A549 (cell line): Measurements from ENCODE around the gene THSD7A. TPM values are rescaled to one million over a fixed set of nuclear protein-coding genes. Genes with fewer than 3 reads are reported as not detected.

Source experiments
- ATAC-seq, 2 experiments: fragments of 200-7000 bp in 1 of 2; fragments of >200 bp in 1 of 2; cut with Nextera tagmentation in 1 of 2; cut with Tn5 transposase in 1 of 2; 3 replicates each; pipeline versions ENCODE4 v1.8.0 to v1.9.1; 2018 to 2020; ENCODE audit warnings: mild to moderate bottlenecking in 1 of 2, moderate library complexity in 1 of 2
- CTCF ChIA-PET: fragments of 300-600 bp; sonication (Branson Sonifier 250); formaldehyde crosslinking; extraction: SDS; loops from one replicate; lab custom pipeline; 2021; ENCODE audit warnings: antibody characterized with exemption, inconsistent platforms; lab: Yijun Ruan, JAX
- POLR2A ChIA-PET: fragments of 350-600 bp; formaldehyde crosslinking; extraction: SDS; loops from one replicate; lab custom pipeline; 2021; ENCODE audit warnings: antibody characterized with exemption, inconsistent platforms; lab: Yijun Ruan, JAX
- DNase-seq, 2 experiments: peaks; one replicate each; pipeline versions ENCODE4 v3.0.0 to v3.0.0-alpha.2; 2011 to 2016; ENCODE audit warnings: low read depth in 1 of 2, low spot score in 1 of 2
- FAIRE-seq: peaks from 2 replicates; lab custom pipeline; 2011; peaks lifted over from hg19 to GRCh38; lab: Jason Lieb, UNC
- H3K27ac ChIP-seq, 2 experiments: fragments of >200 bp; sonication (Bioruptor Twin); formaldehyde crosslinking; 3 replicates each; pipeline ENCODE4 v1.5.1; 2016 to 2017
- H3K4me1 ChIP-seq: fragments of >200 bp; sonication (Bioruptor Twin); formaldehyde crosslinking; 3 replicates; pipeline ENCODE4 v1.6.1; 2016
- H3K4me2 ChIP-seq: fragments of >200 bp; sonication (Bioruptor Twin); formaldehyde crosslinking; 3 replicates; pipeline ENCODE4 v1.6.1; 2016
- H3K4me3 ChIP-seq: fragments of >200 bp; sonication (Bioruptor Twin); formaldehyde crosslinking; 3 replicates; pipeline ENCODE4 v1.5.1; 2016
- H3K9me3 ChIP-seq: fragments of >200 bp; sonication (Bioruptor Twin); formaldehyde crosslinking; 3 replicates; pipeline ENCODE4 v1.6.1; 2016
- CBX2 ChIP-seq: fragments of 200-600 bp; sonication (generic); IDR thresholded peaks from 2 replicates; pipeline ENCODE4 v1.6.1; 2016; ENCODE audit warnings: low read depth, mild to moderate bottlenecking, borderline replicate concordance
- CBX8 ChIP-seq: fragments of 200-600 bp; sonication (generic); IDR thresholded peaks from 2 replicates; pipeline ENCODE4 v1.6.1; 2016
- CHD2 ChIP-seq: fragments of 150-350 bp; IDR thresholded peaks from 2 replicates; pipeline ENCODE4 v1.6.1; 2014; ENCODE audit warnings: low read length; ENCODE audit not compliant: partially characterized antibody
- CHD4 ChIP-seq: fragments of 200-600 bp; sonication (generic); IDR thresholded peaks from 2 replicates; pipeline ENCODE4 v1.6.1; 2016; ENCODE audit warnings: antibody characterized with exemption, mild to moderate bottlenecking, borderline replicate concordance
- EHMT2 ChIP-seq: fragments of 200-600 bp; sonication (generic); IDR thresholded peaks from 2 replicates; pipeline ENCODE4 v1.6.1; 2016; ENCODE audit warnings: antibody characterized with exemption, low read depth, mild to moderate bottlenecking, moderate library complexity
- ELK1 ChIP-seq: fragments of 150-350 bp; IDR thresholded peaks from 2 replicates; pipeline ENCODE4 v1.6.1; 2014; ENCODE audit warnings: low read depth, mild to moderate bottlenecking, low read length
- FOSL2 ChIP-seq, 2 experiments: fragments of 450-650 bp in 1 of 2; fragments of >200 bp in 1 of 2; sonication (Bioruptor Twin) in 1 of 2; formaldehyde crosslinking; IDR thresholded peaks; 2 replicates each; pipeline versions ENCODE4 v1.5.0 to v1.6.1; 2016 to 2020; ENCODE audit warnings: mild to moderate bottlenecking in 1 of 2, moderate library complexity in 1 of 2
- FOXS1 ChIP-seq: fragments of 250-450 bp; sonication (Bioruptor Pico); IDR thresholded peaks from 2 replicates; pipeline ENCODE4 v1.5.0; 2020; ENCODE audit warnings: mild to moderate bottlenecking, moderate library complexity
- HDAC2 ChIP-seq: fragments of 200-600 bp; sonication (generic); IDR thresholded peaks from 2 replicates; pipeline ENCODE4 v1.6.1; 2016
- HES2 ChIP-seq: fragments of >200 bp; sonication (Bioruptor Twin); formaldehyde crosslinking; IDR thresholded peaks from 2 replicates; pipeline ENCODE4 v1.6.1; 2016
- HMGXB4 ChIP-seq: fragments of 250-450 bp; sonication (Bioruptor Pico); IDR thresholded peaks from 2 replicates; pipeline ENCODE4 v1.5.0; 2021; ENCODE audit warnings: mild to moderate bottlenecking, moderate library complexity, borderline replicate concordance
- HOXA7 ChIP-seq: fragments of 250-450 bp; sonication (Bioruptor Pico); IDR thresholded peaks from 2 replicates; pipeline ENCODE4 v1.5.0; 2020; ENCODE audit warnings: mild to moderate bottlenecking, moderate library complexity
- HOXB13 ChIP-seq: fragments of 250-450 bp; sonication (Bioruptor Pico); IDR thresholded peaks from 2 replicates; pipeline ENCODE4 v1.5.0; 2020; ENCODE audit warnings: low read depth, mild to moderate bottlenecking, moderate library complexity
- JUN ChIP-seq, 2 experiments: fragments of >200 bp; sonication (Bioruptor Twin); formaldehyde crosslinking; IDR thresholded peaks; 2 replicates in 1 of 2; 3 replicates in 1 of 2; pipeline ENCODE4 v1.6.1; 2016 to 2017
- JUNB ChIP-seq: fragments of >200 bp; sonication (Bioruptor Twin); formaldehyde crosslinking; IDR thresholded peaks from 2 replicates; pipeline ENCODE4 v1.6.1; 2016
- KDM1A ChIP-seq: fragments of 200-600 bp; sonication (generic); IDR thresholded peaks from 2 replicates; pipeline ENCODE4 v1.6.1; 2016; ENCODE audit warnings: low read depth, mild to moderate bottlenecking
- MAFK ChIP-seq: fragments of 450-650 bp; IDR thresholded peaks from 2 replicates; pipeline ENCODE4 v1.6.1; 2014; ENCODE audit not compliant: partially characterized antibody
- MYC ChIP-seq: IDR thresholded peaks from 2 replicates; pipeline ENCODE4 v1.6.1; 2012; ENCODE audit warnings: mild to moderate bottlenecking, inconsistent platforms, low read length, improper control_type of control experiment, borderline replicate concordance
- POLR2AphosphoS2 ChIP-seq: conservative IDR thresholded peaks from 2 replicates; pipeline ENCODE4 v1.6.1; 2012; ENCODE audit warnings: low read length, improper control_type of control experiment, inconsistent platforms
- RAD21 ChIP-seq, 2 experiments: fragments of >200 bp in 1 of 2; sonication (Bioruptor Twin) in 1 of 2; formaldehyde crosslinking in 1 of 2; IDR thresholded peaks in 1 of 2; conservative IDR thresholded peaks in 1 of 2; 2 replicates in 1 of 2; 3 replicates in 1 of 2; pipeline ENCODE4 v1.6.1; 2012 to 2018; ENCODE audit warnings: inconsistent platforms in 1 of 2
- RCOR1 ChIP-seq: fragments of 150-350 bp; IDR thresholded peaks from 2 replicates; pipeline ENCODE4 v1.6.1; 2014; ENCODE audit warnings: antibody characterized with exemption, low read length, low read depth
- REST ChIP-seq: fragments of 200-600 bp; sonication (generic); IDR thresholded peaks from 2 replicates; pipeline ENCODE4 v1.6.1; 2016; ENCODE audit warnings: antibody characterized with exemption, mild to moderate bottlenecking, moderate library complexity
- SMC3 ChIP-seq: fragments of >200 bp; sonication (Bioruptor Twin); formaldehyde crosslinking; IDR thresholded peaks from 3 replicates; pipeline ENCODE4 v1.6.1; 2018; ENCODE audit warnings: inconsistent platforms
- ZC3H11A ChIP-seq: fragments of 450-650 bp; IDR thresholded peaks from 2 replicates; pipeline ENCODE4 v1.6.1; 2014; ENCODE audit warnings: antibody characterized with exemption, mild to moderate bottlenecking
- ZSCAN20 ChIP-seq: fragments of 250-450 bp; sonication (Bioruptor Pico); IDR thresholded peaks from 2 replicates; pipeline ENCODE4 v1.8.0; 2022; ENCODE audit warnings: mild to moderate bottlenecking, moderate library complexity
- WGBS: methylation state at CpG from one replicate; pipeline ENCODE4 v1.1.6; 2017; ENCODE audit errors: missing lambda C conversion rate; 5-methylcytosine and 5-hydroxymethylcytosine counted together
- polyA plus RNA-seq, 4 experiments: library from polyadenylated mRNA; depleted of rRNA in 3 of 4; stranded (reverse); fragments of >200 nt; fragmentation: RNase III in 1 of 4; extraction: RNeasy Plus Mini Kit Qiagen cat#74134 plus additional on column Dnase treatment in 1 of 4; gene quantifications; 2 replicates in 3 of 4; 3 replicates in 1 of 4; pipeline ENCODE4 v1.2.3, GENCODE V29; 2011 to 2017

The THSD7A gene
- polyA plus RNA-seq, 2 of the 4 experiments (the other 2 are of a cell fraction), result 5.7 to 11.8 TPM

- FAIRE-seq (no peak), ATAC-seq (no peak), DNase-seq (no peak)
- POLR2A ChIA-PET, result interaction anchor here (1.5 kb wide), 1 partner anchor 374 kb away, joined by 3 read pairs; the partner anchor contains the start of gene THSD7A
- Histone ChIP-seq H3K9me3 (no peaks in the 10 kb centered on the region), H3K27ac (peak overlapping the region in 1 of 2 experiments; percentile 80; a peak in 2 of 6 replicates), H3K4me2 (no peak overlapping the region), H3K4me3 (no peak overlapping the region), H3K4me1 (peaks cover 24% of the 10 kb centered on the region)
- CTCF ChIA-PET, result interaction anchor here (0.8 to 2.0 kb wide), 2 partner anchors 931 to 1001 kb away, joined by 3 to 4 read pairs; no protein-coding TSS in a partner anchor
- TF ChIP-seq HOXA7 (no peak), HOXB13 (CRISPR knock-in tag) (no peak), REST (no peak), KDM1A (no peak), ZSCAN20 (CRISPR knock-in tag) (no peak), CHD4 (no peak), HDAC2 (no peak), MAFK (no peak), HES2 (no peak)
- 80% methylated on average over 3 of the region's 3 CpGs for WGBS
These were observed 374.6 kb downstream of the THSD7A start for GRCh38 chr7:11457419-11457818.

- TF ChIP-seq CBX8 (no peak), HMGXB4 (CRISPR knock-in tag) (no peak), CHD2 (no peak), RCOR1 (no peak), JUNB (no peak), EHMT2 (no peak), SMC3 (no peak), JUN (IDR thresholded peaks at IDR 0.05) (no peak), CBX2 (no peak), ZC3H11A (no peak), ELK1 (no peak), FOSL2 (IDR thresholded peaks at IDR 0.05) (no peak), FOSL2 (CRISPR knock-in tag; IDR thresholded peaks at IDR 0.05) (no peak), POLR2AphosphoS2 (no peak), RAD21 (conservative IDR thresholded peaks at IDR 0.05 in 1 of 2, IDR thresholded peaks at IDR 0.05 in 1 of 2) (no peak), MYC (no peak), FOXS1 (CRISPR knock-in tag) (no peak)
- Histone ChIP-seq H3K4me3 (no peak overlapping the region), H3K4me2 (no peak overlapping the region), H3K4me1 (peaks cover 24% of the 10 kb centered on the region), H3K27ac (no peak overlapping the region), H3K9me3 (no peaks in the 10 kb centered on the region)
- DNase-seq (no peak), FAIRE-seq (no peak), ATAC-seq (no peak)
- CTCF ChIA-PET, result interaction anchor here (2.0 kb wide), 1 partner anchor 1002 kb away, joined by 4 read pairs; no protein-coding TSS in a partner anchor
- POLR2A ChIA-PET, result no interaction called here
- 97% methylated on average over 1 of the region's 1 CpG for WGBS
These were observed 375.4 kb downstream of the THSD7A start for GRCh38 chr7:11456574-11456973.
